GM21786 (cell line): ENCODE measurements around the gene RALGAPB.
"Not testable (repeated sequence)": the region's sequence is repeated elsewhere in the genome, so short reads cannot be mapped to it uniquely, and the experiment has no call there.

Experiments used
- ATAC-seq: cut with Tn5 transposase; IDR thresholded peaks from one replicate; pipeline ENCODE4 v1.9.1; 2021; ENCODE audit not compliant: unreplicated experiment

Gene RALGAPB

GRCh38 chr20:38485041-38485440 is 12.4 kb downstream of the RALGAPB start:
- ATAC-seq: no peak

DNA sequence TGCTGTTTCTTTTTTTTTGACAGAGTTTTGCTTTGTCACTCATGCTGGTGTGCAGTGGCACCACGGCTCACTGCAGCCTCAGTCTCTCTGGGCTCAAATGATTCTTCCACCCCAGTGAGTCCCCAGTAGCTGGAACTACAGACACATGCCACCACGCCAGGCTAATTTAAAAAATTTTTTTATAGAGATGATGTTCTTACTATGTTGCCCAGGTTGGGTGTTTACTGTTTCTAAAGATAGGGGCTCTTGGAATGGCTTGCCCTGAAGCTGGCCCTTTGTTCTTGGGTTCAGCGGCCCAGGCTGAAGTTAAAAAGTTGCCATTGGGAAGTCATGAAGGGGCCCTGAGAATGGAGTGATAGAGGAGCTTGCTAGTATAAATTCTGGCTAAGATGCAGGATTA is 16.5 kb downstream of the RALGAPB start:
- no peak for ATAC-seq

DNA sequence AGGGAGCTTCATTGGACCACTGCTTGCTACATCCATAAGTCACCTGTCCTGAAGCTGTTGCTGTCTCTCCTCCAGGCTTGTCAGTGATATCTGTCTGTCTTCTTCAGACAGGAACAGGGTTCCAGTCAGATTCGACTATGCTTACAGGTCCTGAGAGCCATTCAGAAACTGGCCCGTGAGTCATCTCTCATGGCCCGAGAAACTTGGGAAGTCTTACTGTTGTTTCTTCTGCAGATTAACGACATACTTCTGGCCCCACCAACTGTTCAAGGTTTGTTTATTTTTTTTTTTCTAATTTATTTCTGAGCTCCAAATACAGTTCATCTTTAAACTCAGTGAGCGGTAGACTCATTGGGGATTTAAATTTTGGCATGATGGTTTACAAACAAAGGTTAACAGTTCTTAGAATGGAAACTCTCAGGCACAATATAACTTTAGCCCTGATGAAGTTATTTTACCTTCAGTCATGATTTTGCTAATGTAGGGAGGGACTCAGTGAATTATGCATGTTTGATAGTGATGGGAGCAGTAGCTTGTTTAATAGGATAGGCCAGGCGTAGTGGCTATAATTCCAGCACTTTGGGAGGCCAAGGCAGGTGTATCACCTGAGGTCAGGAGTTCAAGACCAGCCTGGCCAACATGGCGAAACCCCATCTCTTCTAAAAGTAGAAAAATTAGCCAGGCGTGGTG is 24.7 kb downstream of the RALGAPB start:
- no peak for ATAC-seq

GRCh38 chr20:38498909-38499308 is 26.3 kb downstream of the RALGAPB start:
- no peak for ATAC-seq

DNA sequence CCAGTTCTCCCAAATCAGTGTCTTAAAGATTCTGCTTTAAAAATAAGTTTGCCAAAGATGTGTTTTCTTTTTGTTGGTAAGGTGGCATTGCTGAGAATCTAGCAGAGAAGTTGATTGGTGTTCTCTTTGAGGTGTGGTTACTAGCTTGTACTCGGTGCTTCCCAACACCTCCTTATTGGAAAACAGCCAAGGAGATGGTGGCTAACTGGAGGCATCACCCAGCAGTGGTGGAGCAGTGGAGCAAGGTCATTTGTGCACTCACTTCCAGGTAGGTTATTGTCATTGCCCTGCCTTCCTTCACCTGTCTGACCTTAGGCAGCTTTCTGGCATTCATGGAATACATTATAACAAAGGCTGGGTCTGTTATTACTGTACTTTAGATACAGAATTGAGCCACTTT is 26.7 kb downstream of the RALGAPB start:
- no peak for ATAC-seq

DNA sequence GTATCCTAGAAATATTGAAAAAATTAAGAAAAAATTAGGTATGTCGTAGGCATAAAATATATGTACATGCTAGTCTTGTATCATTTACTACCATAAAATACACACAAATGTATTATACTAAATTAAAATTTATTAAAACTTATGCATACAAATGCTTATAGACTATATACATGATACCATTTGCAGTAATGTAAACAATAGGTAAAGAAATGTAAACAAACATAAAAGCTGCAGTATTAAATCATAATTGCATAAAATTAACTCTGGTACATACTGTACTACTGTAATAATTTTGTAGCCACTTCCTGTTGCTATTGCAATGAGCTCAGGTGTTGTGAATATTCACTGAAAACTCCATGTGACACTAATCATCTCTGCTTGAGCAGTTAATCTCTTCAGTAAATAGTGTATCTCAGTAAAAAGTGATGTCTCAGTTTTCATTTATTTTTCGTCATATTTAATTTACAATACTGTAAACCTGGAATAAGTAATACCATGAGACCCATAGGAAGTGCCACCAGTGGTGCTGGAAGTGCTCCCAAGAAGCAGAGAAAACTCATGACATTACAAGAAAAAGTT is 29.3 kb downstream of the RALGAPB start:
- no peak for ATAC-seq

DNA sequence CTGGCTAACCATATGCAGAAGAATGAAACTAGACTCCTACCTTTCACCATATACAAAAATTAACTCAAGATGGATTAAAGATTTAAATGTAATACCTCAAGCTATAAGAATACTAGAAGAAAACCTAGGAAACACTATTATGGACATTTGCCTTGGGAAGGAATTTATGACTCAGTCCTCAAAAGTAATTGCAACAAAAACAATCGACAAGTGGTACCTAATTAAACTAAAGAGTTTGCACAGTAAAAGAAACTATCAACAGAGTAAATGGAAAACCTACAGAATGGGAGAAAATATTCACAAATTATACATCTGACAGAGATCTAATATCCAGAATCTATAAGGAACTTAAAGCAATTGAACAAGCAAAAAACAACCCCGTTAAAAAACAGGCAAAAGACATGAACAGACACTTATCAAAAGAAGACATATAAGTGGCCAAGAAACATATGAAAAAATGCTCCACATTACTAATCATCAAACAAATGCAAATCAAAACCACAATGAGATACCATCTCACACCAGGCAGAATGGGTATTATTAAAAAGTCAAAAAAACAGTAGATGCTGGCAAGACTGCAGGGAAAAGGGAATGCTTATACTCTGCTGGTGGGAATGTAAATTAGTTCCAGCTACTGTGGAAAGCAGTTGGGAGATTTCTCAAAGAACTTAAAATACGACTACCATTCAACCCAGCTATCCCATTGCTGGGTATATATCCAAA is 31.9 kb downstream of the RALGAPB start:
- ATAC-seq: no peak

- ATAC-seq: no peak
These were observed 32.4 kb downstream of the RALGAPB start for GRCh38 chr20:38505091-38505455.

DNA sequence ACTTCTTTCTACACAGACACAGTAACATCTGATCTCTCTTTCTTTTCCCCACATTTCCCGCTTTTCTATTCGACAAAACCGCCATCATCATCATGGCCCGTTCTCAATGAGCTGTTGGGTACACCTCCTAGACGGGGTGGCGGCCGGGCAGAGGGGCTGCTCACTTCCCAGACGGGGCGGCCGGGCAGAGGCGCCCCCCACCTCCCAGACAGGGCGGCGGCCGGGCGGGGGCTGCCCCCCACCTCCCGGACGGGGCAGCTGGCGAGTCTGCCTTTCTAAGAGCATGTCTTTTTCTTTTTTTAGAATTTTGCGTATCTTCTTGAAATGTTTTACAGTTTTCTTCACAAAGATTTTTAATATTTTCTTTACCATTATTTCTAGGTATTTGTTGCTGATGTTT is 39.1 kb downstream of the RALGAPB start:
- ATAC-seq: not testable (repeated sequence)

DNA sequence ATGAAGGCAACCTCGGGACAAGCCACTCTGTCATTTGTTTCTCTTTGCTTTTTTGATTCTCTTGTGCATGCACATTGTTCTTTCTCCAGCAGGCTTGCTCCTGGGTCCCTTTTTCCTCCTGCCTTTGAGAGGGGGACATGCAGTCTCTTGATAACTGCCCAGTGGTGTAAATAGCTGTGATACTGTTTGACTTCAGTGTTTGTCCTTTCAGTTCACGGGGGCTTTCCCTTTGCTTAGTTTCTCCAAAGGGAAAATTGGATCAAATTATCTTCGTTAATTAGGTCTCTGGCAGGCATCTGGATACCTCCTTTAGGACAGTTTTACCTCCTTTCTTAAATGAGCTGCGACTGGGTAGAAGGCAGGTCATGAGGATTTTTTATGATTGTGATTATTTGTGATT is 41.5 kb downstream of the RALGAPB start:
- ATAC-seq: no peak

DNA sequence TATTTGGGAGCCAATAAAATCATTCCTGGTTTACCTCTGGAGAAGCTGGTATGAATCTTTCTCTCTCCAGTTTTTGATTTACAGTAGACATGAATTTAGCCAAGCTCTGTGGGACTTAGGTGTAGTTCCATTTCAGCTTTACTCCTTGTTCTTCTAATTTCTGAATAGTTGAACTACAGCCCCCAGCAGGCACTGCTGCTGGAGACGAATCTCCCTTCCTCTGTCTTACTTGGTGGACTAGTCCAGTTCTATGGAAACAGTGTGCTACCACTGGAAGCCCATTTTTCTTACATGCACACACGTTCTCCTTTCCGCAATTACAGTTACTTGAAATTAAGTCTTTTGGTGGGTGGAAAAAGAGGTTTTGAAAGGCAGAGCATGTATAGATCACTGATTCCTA is 42.3 kb downstream of the RALGAPB start:
- no peak for ATAC-seq

GRCh38 chr20:38515631-38516030 is 43.0 kb downstream of the RALGAPB start:
- no peak for ATAC-seq

DNA sequence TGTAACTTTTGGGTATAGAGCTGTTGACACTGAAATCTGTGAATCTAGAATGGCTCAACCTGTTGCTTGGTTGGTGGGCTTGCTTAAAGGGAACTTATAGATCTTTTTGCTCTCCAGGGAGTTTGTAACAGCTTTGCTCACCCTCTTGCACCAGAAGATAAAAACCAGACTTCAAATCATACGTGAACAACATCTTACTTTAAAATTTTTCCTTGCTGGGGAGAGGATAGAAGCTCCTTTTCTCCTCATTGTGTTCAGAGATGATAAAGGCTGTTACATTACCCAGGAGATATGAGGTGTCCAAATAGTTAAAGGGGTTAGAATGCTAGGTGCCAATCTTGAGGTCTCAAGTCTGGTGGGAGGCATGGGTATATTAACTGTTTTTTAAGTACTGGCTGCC is 46.8 kb downstream of the RALGAPB start:
- ATAC-seq: no peak

- no peak for ATAC-seq
These were observed 47.6 kb downstream of the RALGAPB start for GRCh38 chr20:38520261-38520660.

DNA sequence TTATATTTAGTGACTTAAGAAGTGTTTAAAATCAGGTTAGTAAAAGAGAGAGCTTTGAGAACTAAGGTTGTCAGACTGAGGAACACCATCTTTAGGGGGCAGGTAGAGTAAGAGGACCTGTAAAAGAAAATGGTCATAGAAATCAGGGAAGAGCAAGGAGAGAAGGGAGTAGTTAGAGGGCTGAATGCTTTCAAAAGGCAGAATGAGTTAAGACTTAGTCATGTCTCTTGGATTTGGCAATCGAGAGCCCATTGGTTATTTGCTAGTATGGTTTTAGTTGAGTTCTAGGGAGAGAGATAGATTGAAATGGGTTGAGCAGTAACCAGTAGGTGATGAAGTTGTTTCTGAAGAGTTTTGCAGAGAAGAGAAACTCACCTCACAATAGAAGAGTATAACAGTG is 51.1 kb downstream of the RALGAPB start:
- no peak for ATAC-seq

- no peak for ATAC-seq
These were observed 55.5 kb downstream of the RALGAPB start for GRCh38 chr20:38528167-38528566.

DNA sequence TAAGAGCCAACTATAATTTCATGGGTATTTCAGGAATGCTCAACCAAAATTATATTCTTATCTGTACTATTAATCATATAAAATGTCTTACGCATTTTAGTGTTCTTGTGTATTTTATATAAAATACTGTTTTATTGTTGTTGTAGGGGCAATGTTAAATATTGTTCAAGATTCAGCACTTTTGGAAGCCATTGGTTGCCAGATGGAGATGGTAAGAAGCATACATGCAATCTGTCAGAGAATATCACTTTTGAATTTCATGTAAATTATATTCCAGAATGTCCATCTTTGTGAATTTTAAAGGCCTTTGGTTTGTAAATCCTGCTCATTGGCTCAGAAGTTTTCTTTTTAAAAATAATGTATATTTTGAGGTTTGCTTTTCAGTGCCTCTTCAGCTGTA is 58.4 kb downstream of the RALGAPB start:
- ATAC-seq: no peak

GRCh38 chr20:38534756-38535155 is 62.1 kb downstream of the RALGAPB start:
- no peak for ATAC-seq

- no peak for ATAC-seq
These were observed 63.7 kb downstream of the RALGAPB start for GRCh38 chr20:38536310-38536709.

- no peak for ATAC-seq
These were observed 64.5 kb downstream of the RALGAPB start for GRCh38 chr20:38537176-38537575.

DNA sequence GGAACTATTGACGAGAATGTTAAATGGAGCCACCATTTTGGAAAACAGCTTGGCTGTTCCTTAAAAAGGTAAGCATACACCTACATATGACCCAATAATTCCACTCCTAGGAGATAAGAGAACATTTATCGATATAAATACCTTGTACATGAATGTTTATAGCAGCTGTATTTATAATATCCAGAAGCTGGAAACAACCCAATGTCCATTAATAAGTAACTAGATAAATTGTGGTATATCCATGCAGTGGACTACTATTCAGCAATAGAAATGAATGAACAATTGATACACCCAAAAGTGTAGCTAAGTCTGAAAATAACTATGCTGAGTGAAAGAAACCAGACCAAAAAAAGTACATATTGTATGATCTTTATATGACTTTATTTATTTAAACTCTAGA is 66.1 kb downstream of the RALGAPB start:
- no peak for ATAC-seq
